NCI-H526 (cell line): ENCODE measurements around the gene RRP36.
"Not testable (repeated sequence)": the region's sequence is repeated elsewhere in the genome, so short reads cannot be mapped to it uniquely, and the experiment has no call there.

Experiments used
- DNase-seq, 2 experiments: peaks; one replicate each; lab custom pipeline; 2025; lab: John Stamatoyannopoulos, UW

Gene RRP36, protein sequence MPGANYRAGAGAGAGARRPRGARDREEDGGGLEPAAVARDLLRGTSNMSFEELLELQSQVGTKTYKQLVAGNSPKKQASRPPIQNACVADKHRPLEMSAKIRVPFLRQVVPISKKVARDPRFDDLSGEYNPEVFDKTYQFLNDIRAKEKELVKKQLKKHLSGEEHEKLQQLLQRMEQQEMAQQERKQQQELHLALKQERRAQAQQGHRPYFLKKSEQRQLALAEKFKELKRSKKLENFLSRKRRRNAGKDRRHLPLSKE

DNA sequence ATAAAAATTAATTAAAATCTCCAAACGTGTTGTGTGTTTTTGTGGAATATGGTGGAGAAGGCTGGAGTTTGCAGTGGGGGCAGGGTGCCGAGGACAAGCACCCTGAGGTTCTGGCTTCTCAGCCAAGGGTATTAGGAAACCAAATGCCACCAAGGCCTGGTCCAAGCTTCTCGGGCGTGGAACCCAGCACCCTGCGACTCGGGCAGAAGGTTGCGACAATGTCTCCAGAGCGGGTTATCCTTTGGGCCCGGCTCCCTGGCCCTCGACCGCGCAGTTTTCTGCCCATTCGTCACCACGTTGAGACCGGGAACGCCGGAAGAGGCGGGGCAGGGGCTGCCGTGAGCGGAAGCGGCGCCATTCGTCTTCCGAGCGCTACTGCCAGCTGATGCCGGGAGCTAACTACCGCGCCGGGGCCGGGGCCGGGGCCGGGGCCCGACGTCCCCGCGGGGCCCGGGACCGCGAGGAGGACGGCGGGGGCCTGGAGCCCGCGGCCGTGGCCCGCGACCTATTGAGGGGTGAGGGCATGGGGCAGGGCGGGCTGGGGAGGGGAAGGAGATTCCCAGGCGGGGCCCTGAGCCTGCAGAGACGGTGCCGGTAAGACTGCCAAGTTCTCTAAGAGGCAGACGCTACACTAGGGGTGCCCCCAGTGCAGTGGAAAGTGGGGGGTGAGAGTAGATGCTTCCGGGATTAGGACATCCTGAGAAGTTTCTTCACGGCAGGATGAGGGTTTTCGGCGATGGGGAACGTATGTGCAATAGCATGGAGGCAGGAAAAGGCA is at the start of gene RRP36:
TSS of gene RRP36 (plus strand) at position 354 of the 778 bp plus-strand sequence. CDS start at position 386, 32 bp downstream.
- DNase-seq: peak in 1 of 2 experiments; percentile 80

DNA sequence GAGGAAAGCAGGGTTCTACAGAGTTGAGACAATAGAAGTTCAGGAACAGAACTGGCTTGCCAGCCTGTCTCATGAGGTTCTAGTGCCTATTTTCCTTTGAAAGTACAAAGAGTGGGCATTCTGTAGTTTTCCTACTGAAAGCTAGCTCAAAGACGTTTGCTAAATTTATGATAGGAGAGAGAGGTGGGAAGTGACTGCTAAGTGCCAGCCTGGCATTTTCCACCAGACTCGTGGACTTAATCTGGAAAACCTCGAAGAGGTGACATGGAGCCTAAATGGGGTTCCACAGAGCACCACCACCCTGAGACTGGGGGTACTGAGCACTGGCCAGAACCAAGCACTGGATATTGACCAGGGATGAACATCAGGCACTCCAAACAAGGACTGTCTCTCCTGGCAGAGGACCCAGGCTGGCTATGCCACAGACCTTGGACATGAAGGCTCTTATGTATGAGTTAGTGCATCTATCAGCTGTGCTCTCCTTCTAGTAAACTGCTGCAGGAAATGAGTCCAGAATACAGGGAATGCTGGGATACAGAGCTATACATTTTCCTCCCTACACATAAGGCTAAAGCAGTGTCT is 49.6 kb upstream of the RRP36 start:
- DNase-seq: no peak

DNA sequence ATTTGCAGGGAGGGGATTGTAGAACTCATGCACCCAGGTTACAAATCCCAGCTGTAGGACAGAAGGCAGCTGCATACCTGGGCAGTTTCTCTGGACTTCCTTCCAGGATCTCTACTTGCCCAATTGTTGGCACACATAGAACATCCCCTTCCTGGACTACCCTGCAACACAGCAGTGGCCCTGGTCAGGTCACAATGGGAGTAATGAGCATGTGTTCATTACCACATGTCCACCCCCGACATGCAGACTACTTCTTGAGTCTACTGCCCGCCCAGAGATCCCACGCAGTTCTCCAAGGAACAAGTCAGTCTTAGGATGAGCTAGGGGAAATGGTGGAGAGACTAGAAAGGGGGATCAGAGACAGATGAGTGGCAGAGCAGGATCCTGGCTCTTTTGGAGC is 47.5 kb upstream of the RRP36 start:
- no peak for DNase-seq

DNA sequence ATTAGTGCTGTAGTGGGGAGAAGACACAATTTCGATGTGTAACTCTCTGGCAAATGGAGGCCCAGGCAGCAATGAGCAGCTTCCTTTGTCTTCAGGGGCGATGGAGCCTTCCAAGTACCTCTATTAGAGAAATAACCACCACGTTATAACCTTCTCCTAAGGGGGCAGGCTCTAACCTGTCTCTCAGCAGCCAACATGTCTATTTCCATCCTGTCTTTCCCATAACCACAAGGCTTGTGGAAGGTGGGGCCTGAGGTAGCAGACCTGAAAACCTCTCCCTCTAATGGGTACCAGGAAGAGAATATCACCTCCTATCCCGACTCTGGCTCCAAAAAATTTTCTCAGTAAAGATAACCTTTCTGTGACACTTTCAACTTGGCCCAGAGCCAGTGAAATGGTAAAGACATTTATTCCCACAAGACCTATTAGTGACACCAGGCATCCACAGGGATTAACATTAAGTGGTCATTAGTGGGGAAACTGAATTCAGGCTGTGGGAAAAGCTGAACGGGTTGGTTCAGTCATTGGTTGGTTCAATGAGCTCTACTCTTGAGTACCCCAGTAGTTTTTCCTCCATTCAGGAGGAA is 46.4 kb upstream of the RRP36 start:
- DNase-seq: no peak

DNA sequence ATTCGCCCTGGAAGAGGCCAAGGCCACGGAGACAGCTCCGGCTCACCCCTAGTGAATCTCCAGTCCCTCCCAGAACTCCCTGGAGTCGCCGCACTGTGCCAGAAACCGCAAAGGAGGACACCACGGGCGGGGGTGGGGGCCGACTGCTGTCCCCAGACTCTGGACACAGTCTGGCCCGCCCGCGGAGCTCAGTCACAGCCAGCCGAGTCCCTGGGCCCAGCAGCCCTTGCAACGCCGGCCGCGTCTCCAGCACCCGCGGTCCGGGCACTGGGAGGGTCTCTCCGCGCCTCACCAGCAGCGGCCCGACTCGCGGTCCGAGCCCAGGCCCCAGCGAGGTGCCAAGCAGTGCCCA is 43.0 kb upstream of the RRP36 start:
- peak in 1 of 2 experiments; percentile 53 for DNase-seq

DNA sequence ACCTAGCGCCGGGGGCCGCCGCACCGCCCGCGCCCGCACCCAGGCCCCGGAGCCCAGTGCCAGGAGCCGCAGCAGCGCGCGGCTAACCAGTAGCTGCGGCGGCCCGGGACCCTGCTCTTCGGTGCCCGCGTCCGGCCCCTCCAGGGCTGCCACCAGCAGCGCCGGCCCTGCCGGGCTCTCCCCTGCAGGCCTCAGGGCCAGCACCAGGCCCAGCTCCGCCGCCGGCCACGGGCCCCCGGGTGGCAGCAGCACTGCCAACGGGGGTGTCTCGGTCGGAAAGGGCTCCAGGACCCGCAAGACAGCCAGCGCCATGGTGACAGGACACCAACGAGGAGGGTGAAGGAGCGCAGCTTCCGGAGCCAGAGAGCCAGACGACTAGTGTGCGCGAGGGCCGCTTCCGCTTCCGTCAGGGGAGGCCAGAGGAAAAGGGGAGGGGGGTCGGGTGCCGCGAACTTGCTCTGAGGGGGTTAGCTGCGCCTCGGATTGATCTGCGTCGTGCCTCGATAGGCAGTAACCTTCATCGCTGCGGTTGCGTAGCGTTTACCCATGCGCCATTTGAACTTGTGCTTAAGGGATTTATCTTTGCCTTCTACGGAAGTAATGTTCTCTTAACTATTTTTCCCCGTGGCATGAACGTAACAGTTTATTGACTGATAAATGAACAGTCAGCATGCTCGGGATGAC is 42.4 kb upstream of the RRP36 start, which contains the start of gene PEX6:
TSS of gene PEX6 (minus strand) at position 343 of the 684 bp plus-strand sequence. CDS start at position 312, 31 bp downstream.
- DNase-seq: peak; percentile 78 to 97

DNA sequence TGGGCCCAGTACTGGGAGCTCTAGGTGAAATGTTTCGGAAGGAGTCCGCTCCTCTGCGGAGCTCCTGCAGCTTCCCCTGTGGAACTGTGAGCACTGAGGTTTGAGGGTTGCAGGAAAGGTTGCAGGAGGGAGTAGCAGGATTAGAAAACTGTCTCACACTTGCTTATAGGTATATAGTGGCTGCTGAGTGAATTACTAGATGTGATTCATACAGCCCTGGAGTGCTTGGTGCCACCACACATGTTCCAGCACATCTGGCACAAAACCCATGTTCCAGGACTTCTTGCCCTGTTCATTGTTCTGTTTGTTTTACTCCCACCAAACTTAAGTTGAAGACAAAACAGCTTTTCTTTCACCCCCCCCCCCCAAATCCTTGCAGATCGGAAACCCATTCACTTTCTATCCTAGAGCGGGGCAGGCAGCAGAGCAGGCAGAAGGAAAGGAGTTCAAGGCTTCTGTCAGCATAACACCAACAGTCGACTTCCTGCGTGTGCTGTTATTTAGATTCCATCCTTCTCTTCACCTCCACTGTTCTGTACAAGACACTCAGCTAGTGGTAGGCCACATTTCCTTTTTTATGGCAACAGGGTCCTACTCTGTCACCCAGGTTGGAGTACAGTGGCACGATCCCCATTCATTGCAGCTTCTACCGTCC is 41.8 kb upstream of the RRP36 start:
- DNase-seq: no peak

DNA sequence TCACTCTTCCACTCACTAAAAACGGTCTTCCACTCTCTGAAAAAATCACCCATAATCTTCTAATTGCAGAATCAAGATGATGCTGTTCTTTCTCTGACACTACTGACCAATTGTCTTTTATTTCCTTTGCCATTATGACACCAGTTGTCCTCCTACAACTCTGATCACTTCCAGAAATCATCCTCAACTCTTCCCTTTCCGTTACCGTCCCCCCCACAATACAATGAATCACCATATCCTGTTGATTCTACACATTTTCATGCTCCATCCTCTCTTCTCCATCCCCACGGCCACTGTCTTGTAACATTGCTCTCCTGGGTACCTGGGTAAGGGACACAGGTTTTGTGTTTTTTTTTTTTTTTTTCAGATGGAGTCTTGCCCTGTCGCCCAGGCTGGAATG is 39.6 kb upstream of the RRP36 start:
- no peak for DNase-seq

DNA sequence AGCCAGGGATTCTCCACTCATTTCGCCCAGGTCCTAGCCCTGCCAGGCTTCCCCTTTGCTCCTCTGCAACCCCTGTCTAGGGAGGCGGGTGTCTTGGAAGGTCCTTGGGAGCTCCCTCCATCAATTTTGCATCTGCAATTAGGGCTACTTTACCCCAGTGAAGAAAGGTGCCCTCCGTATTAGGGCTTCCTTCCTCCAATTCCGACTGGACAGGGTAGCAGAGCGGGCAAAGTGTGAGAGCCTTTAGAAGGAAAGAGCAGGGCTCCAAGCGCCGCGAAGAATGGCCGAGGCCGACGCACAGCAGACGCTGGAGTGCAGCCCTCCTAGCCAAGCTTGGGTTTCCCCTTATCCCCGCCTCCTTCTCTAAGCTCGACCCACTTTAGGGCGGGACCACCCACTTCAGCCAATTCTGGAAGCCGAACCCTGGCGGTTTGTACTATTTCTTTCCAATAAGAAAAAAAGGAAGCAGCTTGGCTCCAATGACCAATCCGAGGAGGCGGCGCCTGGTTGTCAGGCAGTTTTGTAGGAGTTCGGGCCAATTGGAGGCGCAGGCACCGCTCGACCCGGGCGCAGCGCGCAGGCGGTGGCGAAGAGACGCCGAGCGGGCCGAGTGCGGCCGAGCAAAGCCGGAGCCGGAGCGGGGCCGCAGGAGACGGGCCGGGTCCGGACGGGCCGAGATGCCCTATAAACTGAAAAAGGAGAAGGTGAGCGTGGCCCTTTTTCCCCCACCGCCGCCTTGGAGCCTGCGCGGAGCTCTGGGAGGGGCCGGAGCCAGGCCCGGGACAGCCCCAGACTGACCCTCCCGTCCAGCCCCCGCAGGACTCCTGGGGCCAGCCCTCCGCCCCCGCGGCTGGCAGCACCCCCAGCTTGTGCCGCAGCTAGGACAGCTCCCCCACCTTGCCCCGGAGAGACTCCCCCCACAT is 37.2 kb upstream of the RRP36 start, which contains the start of gene PPP2R5D:
TSS of gene PPP2R5D (plus strand) at position 570 of the 923 bp plus-strand sequence. CDS start at position 678, 108 bp downstream.
- peak; percentile 99 for DNase-seq

DNA sequence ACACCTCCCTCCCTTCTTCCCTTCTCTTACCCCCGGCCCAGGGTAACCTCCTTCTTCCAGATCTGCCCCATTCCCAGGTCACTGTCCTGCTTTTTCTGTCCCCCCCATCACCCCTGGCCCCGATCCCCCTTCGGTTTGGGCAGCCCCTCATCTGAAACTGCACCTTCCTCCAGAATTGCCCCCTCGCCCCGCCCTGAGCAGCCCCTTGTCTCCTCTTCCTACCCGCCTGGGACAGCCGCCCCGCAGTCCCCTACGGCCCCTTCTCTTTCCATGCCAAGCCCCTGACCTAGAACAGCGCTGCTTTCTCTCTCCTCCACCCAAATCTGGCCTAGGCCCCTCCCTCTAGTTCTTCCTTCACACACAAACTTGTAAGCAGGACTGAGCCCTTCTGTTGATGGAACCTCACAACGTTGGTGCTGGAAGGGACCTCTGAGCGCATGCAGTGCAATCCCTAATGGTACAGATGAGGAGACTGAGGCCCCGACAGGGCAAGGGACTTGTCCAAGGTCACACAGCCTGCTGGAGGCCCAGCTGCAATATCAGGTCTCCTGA is 36.4 kb upstream of the RRP36 start:
- peak in 1 of 2 experiments; percentile 30 for DNase-seq

DNA sequence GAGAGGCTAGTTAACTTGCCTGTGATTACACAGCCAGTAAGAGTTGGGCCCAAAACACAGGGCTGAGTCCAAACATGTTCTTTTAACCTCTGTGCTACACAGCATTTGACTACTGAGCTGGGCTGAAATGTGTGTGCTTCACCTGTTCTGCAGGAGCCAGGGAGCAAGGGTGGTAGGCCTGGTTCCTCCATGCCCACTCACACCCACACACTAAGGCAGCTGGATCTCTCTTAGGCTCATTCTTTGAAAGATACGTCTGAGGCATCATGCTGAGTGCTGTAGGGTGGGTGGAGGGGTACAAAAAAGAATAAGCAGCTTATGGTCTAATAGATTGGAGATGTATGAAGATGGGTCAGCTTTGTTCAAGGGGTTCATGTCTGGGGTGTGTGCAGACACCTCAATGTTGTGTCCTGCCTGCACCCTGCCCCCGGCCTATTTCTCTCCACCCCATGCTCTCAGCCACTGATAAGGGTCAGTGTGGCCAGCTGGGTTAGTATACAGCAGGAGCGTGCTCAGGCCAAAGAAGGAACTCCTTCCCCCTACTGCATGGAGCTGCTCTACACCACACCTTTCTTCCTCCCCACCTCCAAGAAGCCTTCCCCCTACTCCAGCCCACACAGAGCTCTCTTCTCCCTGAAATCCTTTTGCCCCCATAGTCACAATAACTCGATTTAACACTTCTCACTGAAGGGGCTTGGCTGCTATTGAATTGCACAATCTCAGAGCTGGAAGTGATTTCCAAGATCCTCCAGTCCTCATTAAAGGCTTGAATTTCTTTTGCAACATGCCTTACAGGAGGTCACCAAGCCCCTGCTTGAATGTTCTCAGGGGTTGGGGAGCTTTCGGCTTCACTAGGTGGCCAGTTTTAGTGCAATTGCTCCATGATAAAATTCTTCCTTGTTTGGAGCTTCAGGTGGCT is 33.6 kb upstream of the RRP36 start:
- DNase-seq: no peak

DNA sequence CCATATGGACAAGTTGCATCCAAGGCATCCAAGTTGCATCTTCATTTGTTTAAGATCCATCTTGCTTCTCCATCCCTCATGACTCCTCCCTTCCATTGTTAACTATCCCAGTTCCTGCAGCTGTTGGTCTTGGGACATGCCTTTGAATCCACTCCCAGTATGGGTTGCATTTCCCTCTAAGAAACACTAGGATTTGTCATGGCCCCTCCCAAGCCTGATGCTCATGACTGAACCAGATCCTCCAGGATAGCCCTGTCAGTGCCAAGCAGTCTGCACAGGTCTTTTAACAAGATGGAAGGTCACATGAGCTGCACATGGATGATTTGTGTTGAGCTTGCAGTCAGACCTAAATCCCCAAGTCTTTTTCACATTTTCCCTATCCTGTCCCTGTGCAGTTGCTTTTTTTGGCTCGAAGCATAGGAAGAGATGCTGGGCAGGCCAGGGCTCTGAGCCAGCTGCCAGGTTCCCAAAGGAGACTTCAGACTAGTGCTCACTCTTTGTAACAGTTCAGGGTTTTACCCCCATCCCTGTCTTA is 32.9 kb upstream of the RRP36 start:
- DNase-seq: no peak

DNA sequence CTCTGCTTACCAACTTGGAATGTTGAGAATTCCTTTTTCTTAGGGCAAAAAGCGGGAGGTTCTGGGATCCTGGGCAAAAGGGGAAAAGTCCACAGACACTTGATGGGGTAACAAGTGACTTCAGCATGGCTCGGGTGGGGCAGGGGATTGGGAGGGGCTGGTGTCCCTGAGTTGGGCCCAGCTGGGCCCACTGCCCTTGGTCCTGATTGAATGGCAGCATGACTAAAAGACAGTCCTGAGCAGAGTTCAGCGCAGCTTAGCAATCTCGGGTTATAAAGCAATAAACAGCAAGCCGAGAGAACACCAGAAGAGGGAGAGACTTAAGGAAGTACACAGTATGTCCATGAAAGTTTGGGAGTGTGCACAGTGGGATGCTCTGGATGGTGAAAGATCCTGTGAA is 31.5 kb upstream of the RRP36 start:
- no peak for DNase-seq

DNA sequence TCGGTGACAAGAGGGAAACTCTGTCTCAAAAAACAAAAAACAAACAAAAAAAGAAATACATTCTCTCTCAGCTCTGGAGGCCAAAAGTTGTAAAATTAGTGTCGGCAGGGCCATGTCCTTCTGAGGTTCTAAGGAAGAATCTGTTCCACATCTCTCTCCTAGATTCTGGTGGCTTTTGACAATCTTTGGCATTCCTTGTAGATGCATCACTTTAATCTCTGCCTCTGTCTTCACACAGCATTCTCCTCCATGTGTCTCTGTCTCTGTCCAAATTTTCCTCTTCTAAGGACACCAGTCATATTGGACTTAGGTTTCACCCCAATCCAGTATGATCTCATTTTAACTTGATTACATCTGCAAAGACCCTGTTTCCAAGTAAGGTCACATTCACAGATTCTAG is 28.0 kb upstream of the RRP36 start:
- DNase-seq: no peak

DNA sequence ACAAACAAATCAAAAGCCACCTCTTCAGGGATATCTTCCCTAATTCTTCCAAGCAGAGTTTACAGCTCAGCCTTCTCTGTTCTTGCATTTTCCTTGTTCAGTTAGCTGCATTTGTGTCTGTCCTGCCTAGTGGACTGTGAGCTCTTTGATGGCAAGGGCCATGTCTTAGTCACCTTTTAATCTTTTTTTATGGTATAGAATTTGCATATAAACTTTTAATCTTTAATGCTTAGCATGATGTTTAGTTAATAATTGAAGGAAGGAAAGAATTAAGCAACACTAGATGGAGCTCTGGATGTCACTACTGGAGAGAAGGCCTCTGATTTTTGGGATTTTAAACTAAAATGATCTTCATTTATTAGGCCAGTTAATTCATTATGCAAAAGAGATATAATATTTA is 24.9 kb upstream of the RRP36 start:
- DNase-seq: no peak

DNA sequence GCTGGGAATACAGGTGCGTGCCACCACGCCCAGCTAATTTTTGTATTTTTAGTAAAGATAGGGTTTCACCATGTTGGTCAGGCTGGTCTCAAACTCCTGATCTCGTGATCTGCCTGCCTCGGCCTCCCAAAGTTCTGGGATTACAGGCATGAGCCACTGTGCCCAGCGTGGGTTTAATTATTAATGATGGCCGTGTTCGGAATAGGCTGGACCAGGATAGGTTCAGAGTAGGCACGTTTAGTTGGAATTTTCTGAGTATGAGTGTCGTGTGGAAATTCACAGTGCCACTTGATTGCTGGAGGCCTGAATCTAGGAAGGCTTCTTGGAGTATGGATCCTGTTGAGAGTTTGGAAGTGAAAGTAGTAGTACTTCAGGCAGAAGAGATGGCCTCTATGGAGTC is 23.2 kb upstream of the RRP36 start:
- DNase-seq: not testable (repeated sequence)

DNA sequence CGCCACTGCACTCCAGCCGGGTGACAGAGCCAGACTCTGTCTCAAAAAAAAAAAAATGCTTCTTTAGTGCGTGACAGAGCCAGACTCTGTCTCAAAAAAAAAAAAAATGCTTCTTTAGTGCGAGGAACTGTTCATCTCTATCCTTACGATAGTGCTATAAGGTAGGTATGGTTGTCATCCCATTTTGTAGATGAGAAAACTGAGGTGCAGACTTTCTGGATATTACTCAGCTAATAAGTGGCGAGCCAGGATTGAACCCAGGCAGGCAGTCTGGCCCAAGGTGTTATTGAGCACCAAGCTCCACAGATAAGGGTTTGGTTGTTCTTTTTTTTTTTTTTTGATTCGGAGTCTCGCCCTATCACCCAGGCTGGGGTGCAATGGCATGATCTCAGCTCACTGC is 19.6 kb upstream of the RRP36 start:
- no peak for DNase-seq

DNA sequence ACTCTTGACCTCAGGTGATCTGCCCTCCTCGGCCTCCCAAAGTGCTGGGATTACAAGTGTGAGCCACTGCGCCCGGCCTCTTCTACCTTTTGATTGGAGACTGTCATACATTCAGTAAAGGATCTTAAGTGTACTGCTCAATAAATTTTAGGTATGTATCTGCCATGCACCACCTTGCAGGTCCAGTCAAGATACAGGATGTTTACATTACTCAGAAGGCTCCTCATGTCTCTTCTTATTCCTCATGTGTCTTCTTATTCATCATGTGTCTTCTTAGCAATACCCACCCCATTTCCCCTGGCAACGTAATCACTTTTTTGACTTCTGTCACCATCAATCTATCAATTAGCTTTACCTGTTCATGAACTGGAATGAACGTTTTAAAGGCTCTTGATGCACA is 15.6 kb upstream of the RRP36 start:
- DNase-seq: no peak

DNA sequence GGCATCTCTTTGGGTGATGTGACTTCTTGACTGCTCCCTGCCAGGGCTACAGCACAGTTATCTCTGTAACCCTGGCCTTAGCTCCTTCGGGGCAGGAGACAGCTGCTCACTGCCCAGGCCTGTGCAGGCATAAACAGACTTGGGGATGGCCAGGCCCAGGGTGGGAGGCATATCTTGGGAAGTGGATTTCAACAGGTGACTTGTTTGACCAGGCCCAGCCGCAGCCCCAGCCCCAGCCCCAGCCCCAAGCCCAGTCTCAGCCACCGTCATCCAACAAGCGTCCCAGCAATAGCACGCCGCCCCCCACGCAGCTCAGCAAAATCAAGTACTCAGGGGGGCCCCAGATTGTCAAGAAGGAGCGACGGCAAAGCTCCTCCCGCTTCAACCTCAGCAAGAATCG is 15.2 kb upstream of the RRP36 start:
- no peak for DNase-seq
